Left lobe of liver (tissue), 2 donors: Measurements from ENCODE around the gene GNG7. TPM values are rescaled to one million over a fixed set of nuclear protein-coding genes. Genes with fewer than 3 reads are reported as not detected.
"Not testable (repeated sequence)": the region's sequence is repeated elsewhere in the genome, so short reads cannot be mapped to it uniquely, and the experiment has no call there.

Experiments used
- ATAC-seq: fragments of 200-7000 bp; cut with Tn5 transposase; one replicate; pipeline ENCODE4 v1.9.1; 2020; ENCODE audit warnings: mild to moderate bottlenecking, moderate library complexity
- DNase-seq: peaks from one replicate; pipeline ENCODE4 v3.0.0-alpha.2; 2020; ENCODE audit warnings: low spot score
- total RNA-seq: library from RNA; stranded (reverse); gene quantifications from one replicate; pipeline ENCODE4 v1.2.1, GENCODE V29; 2021
- donor health status: DM: no; HTN: no; CAD: no; lungs with moderate emphysema.
- donor health status: DM: no; HTN: yes; CAD: no.

GNG7 gene
- total RNA-seq, 1 donor from 2014 or later: 4.0 TPM

DNA sequence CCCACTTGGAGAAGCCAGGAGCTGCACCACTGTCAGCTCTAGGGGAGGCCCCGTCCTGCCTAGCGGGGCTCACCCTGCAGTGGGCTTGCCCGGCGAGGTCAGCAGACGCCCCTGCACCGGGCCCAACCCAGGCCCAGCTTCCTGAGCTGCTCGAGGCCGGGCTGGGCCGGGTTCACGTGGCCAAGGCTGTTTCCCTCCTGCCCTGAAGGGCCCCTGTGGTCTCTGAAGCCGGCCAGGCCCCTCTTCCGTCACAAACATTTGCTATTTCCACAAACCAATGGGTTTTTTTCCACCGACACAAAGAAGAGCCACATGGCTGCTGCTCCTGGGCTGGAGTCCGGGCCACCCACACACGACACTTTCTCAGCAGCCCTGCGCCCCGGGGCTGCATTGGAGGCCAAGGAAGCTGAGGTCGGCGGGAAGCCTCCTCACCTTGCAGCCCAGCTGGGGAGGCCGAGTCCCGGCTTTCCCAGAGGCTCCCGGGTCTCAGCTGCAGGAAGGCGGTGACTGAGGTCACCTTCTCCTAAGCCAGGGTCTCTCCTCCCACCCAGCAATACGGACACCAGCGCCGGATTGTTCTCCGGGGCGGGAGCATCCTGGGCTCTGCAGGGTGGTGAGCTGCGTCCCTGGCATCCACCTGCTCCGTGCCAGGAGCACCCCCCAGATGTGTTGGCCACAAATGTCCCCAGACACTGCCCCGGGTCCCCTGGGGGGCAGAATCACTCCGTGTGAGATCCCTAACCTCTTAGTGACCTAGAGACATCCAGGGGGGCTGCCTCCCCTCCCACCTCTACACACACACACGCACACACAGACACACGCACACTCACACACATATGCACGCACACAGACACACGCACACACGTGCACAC is 146.0 kb downstream of the GNG7 start:
- ATAC-seq: no peak
- DNase-seq: no peak

GRCh38 chr19:2555422-2556220 is 146.9 kb downstream of the GNG7 start:
- ATAC-seq (no peak), DNase-seq (no peak)

DNA sequence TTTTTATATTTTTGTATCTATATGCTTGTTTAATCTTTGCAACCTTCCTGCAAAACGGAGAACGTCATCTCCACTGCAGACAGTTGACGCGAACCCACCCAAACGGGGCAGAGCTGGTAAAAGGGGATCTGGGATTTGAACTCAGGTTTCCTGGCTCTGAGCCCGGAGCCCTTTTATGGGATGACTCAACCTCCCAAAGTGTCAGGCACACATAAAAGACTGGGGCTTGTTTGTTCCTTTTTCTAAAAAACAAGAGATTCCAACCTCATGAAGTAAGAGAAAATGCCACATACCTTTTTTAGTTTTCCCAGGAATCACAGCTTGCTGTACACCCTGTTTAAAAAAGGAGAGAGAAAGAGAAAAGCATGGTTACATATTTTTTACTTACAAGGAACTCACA is 147.6 kb downstream of the GNG7 start:
- DNase-seq (no peak), ATAC-seq (no peak)

DNA sequence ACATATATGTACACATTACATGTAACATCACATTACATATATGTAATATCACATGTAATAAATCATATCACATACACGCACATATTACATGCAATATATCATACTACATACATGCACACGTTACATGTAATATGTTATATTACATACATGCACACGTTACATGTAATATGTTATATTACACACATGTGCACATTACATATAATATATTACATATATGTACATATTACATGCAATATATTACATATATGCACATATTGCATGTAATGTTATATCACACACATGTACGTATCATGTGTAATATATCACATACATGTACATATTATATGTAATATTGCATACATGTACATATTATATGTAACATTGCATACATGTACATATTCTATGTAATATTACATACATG is 149.0 kb downstream of the GNG7 start:
- DNase-seq: no peak
- ATAC-seq: no peak

DNA sequence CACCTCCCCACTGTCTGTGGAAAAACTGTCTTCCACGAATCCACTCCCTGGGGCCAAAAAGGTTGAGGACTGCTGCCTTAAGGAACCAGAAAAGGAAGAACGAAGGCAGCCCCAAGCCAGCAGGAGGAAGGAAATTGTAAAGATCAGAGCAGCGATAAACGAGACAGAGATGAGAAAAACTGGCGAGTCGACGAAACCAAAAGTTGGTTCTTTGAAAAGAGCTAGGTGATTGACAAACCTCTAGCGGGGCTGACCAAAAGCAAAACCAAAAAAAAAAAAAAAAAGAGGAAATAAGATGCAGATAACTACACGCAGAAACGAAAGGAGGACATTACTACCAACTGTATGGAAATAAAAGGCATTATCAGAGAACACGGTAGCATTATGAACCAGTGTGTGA is 149.6 kb downstream of the GNG7 start:
- ATAC-seq: no peak

GRCh38 chr19:2551864-2552185 is 150.7 kb downstream of the GNG7 start:
- DNase-seq (no peak), ATAC-seq (no peak)

More for the DNA sequence above, 149.6 kb downstream of the GNG7 start:
- no peak for DNase-seq

DNA sequence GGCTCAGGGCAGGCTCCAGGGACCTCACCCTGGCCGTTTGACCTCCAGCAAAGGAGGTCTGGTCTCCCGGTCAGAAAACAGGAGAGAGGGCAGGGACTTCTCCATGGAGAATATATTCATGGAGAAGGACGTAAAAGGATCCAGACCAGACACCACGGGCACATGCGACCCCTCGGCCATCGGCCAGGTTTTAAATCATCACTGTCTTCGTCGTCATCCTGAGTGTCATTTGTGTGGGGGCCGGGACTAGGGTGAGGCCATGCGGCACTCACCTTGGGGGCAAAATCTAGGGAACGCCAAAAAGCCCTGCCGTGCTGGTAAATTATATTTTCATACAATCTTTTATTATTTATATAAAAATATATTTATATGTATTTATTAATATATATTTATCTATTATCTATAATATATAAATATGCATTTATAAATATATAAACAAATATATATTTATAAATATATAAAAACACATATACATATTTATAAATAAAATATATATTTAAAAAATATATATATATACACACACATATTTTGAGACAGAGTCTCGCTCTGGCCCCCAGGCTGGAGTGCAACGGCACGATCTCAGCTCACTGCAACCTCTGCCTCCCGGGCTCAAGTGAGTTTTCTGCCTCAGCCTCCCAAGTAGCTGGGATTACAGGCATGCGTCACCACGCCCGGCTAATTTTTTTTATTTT is 151.2 kb downstream of the GNG7 start:
- DNase-seq (no peak), ATAC-seq (no peak)

GRCh38 chr19:2550431-2551171 is 151.9 kb downstream of the GNG7 start:
- DNase-seq (no peak), ATAC-seq (no peak)

GRCh38 chr19:2549701-2550191 is 152.7 kb downstream of the GNG7 start:
- ATAC-seq: peak; percentile 7

DNA sequence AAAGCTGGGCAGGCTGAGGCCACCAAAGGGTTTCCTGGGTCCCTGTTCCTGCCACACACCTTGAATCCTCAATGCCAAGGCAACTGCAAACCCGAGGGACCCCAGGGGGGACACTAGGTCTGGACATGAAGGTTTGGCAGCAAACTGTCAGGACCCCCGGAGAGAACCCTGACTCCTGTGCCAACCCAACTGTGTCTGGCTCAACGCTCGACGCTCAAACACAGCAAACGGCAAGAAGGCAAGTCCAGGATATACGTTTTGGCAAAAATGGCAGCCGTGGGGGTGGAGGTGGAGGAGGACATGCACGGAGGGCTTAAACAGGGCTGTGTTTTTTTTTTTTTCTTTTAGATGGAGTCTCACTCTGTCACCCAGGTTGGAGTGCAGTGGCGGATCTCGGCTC is 153.5 kb downstream of the GNG7 start:
- ATAC-seq: no peak
- no peak for DNase-seq

More at GRCh38 chr19:2549701-2550191, 152.7 kb downstream of the GNG7 start:
- DNase-seq: no peak

- no peak for DNase-seq
- no peak for ATAC-seq
These were observed 154.8 kb downstream of the GNG7 start for GRCh38 chr19:2547721-2548120.

GRCh38 chr19:2547033-2547680 is 155.3 kb downstream of the GNG7 start:
- DNase-seq (no peak), ATAC-seq (peak; percentile 54)

DNA sequence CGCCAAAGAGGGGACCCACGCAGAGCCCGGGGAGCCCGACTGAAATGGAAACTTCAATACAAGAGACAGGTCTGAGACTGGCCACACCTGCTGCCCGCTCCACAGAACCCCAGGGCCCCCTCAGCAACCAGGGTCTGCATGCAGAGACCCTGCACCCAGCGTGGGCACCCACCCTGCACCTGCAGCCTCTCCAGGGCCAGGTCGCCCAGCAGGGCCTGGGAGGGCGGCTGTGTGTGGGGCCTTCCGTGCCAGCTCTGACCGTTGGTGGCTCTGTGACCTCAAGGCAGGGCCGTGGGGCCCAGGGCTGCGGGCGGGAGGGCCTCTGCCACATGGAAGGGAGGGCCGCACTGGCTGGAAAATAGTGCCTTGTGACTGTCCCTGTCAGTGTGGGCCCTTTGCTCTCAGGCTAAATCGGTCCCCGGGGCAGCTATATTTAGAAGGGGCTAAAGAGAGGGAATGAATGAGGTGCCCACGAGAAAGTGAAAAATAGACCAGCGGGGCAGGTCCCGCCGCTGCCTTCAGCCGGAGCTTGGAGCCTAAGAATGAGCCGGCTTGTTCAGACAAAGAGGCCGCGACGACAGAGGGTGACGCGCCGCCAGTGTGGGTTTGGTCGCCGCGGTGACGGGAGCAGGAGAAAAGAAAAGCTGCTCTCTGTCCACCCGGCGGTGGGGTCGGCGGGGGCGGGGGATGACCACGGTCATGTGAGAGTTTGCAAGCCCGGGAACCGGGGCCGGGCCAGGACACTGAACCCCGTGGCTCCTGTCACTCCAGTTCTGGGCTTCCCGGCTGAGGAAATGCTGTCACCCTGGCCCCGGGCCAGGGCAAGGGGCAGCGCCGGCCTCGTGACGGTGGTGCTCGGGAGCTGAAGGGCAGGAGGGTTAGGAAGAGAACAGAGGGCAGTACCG is 156.1 kb downstream of the GNG7 start:
- ATAC-seq (peak; percentile 69), DNase-seq (peak; percentile 94)

DNA sequence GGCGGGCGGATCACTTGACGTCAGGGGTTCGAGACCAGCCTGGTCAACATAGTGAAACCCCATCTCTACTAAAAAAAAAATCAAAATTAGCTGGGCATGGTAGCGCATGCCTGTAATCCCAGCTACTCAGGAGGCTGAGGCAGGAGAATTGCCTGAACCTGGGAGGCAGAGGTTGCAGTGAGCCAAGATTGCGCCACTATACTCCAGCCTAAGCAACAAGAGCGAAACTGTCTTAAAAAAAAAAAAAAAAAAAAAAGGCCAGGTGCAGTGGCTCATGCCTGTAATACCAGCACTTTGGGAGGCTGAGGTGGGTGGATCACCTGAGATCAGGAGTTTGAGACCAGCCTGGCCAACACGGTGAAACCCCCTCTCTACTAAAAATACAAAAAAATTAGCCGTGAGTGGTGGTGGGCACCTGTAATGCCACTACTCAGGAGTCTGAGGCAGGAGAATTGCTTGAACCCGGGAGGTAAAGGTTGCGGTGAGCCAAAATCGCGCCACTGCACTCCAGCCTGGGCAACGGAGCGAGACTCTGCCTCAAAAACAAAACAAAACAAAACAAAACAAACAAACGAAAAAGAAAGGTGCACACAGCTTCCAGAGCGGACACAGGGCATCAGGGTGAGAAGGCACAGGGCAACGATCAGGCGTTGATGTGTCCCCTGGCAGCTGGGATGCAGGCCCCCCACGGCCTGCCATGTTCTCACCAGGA is 156.9 kb downstream of the GNG7 start:
- ATAC-seq: peak; percentile 31
- DNase-seq: not testable (repeated sequence)

DNA sequence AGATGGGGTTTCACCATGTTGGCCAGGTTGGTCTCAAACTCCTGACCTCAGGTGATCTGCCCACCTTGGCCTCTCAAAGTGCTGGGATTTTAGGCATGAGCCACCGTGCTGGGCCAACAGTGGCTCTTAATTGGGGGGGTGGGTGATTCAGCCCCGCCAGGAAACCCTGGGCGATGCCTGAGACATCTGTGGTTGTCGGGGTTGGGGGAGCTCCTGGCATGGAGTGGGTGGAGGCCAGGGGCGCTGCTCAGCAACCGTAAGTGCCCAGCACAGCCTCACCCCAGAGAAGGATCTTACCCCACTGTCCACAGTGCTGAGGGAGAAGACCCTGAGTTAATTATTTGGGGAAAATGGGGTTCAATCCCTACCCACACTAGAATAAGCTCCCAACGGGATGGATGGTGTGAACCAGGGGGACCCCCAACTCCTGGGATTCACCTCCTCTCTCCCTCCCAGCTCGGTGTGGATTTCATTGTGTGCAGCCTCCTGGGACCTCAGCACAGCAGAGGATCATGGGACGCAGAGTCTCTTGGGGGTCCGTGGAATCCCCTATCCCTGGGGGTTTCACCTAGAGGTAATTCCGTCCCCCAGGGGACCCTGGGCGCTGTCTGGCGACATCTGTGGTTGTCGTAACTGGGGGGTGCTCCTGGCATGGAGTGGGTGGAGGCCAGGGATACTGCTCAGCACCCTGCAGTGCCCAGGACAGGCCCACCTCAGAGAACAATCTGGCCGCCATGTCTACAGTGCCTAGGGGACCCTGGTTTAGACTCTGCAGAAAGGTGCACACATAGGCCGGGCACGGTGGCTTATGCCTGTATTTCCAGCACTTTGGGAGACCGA is 157.7 kb downstream of the GNG7 start:
- DNase-seq (no peak), ATAC-seq (no peak)

GRCh38 chr19:2543463-2544442 is 158.7 kb downstream of the GNG7 start:
- peak; percentile 79 for DNase-seq
- ATAC-seq: peak; percentile 55
